ENCODE measurements around the gene CNOT6. TPM values are rescaled to one million over a fixed set of nuclear protein-coding genes. Genes with fewer than 3 reads are reported as not detected.

CNOT6 gene
- total RNA-seq, 2 donors from 2014 or later, result 12.0 to 15.8 TPM

- no peak for DNase-seq
- ATAC-seq, result no peak
- intact Hi-C loops (cut with DNase I), result no loop called here
Measured at GRCh38 chr5:180540050-180540694, 46.0 kb downstream of the CNOT6 start.

GRCh38 chr5:180541710-180542109 is 47.5 kb downstream of the CNOT6 start:
- no peak for ATAC-seq
- DNase-seq, result no peak
- intact Hi-C loops (cut with DNase I), result no loop called here

GRCh38 chr5:180545248-180545647 is 51.1 kb downstream of the CNOT6 start:
- no peak for ATAC-seq
- intact Hi-C loops (cut with DNase I), result no loop called here
- no peak for DNase-seq

- intact Hi-C loops (cut with DNase I), result no loop called here
- DNase-seq (no peak), ATAC-seq (no peak)
Measured at GRCh38 chr5:180548563-180548962, 54.4 kb downstream of the CNOT6 start.

GRCh38 chr5:180553530-180553929 is 59.4 kb downstream of the CNOT6 start:
- DNase-seq (no peak), ATAC-seq (no peak)
- intact Hi-C loops (cut with DNase I), result no loop called here

- ATAC-seq (no peak), DNase-seq (no peak)
- intact Hi-C loops (cut with DNase I), result no loop called here
Measured at GRCh38 chr5:180555168-180555921, 61.2 kb downstream of the CNOT6 start.

GRCh38 chr5:180557217-180557809 is 63.1 kb downstream of the CNOT6 start:
- DNase-seq (no peak), ATAC-seq (no peak)
- intact Hi-C loops (cut with DNase I), result no loop called here

- intact Hi-C loops (cut with DNase I), result no loop called here
- no peak for ATAC-seq
- no peak for DNase-seq
Measured at GRCh38 chr5:180558232-180558631, 64.1 kb downstream of the CNOT6 start.

- DNase-seq, result no peak
- no peak for ATAC-seq
- intact Hi-C loops (cut with DNase I), result no loop called here
Measured at GRCh38 chr5:180563994-180564393, 69.8 kb downstream of the CNOT6 start.

GRCh38 chr5:180568914-180569313 is 74.7 kb downstream of the CNOT6 start:
- intact Hi-C loops (cut with DNase I), result no loop called here
- no peak for ATAC-seq
- no peak for DNase-seq

GRCh38 chr5:180575571-180575970 is 81.4 kb downstream of the CNOT6 start:
- DNase-seq (no peak), ATAC-seq (no peak)
- intact Hi-C loops (cut with DNase I), result no loop called here

GRCh38 chr5:180580681-180581080 is 86.5 kb downstream of the CNOT6 start:
- DNase-seq (no peak), ATAC-seq (no peak)
- intact Hi-C loops (cut with DNase I), result no loop called here

- ATAC-seq (no peak), DNase-seq (no peak)
- intact Hi-C loops (cut with DNase I), result no loop called here
Measured at GRCh38 chr5:180583738-180584137, 89.6 kb downstream of the CNOT6 start.

- DNase-seq, result no peak
- no peak for ATAC-seq
- intact Hi-C loops (cut with DNase I), result no loop called here
Measured at GRCh38 chr5:180586204-180586603, 92.0 kb downstream of the CNOT6 start.

GRCh38 chr5:180586870-180587269 is 92.7 kb downstream of the CNOT6 start:
- no peak for ATAC-seq
- DNase-seq, result no peak
- intact Hi-C loops (cut with DNase I), result no loop called here

- no peak for ATAC-seq
- DNase-seq, result no peak
- intact Hi-C loops (cut with DNase I), result no loop called here
Measured at GRCh38 chr5:180589771-180590542, 95.8 kb downstream of the CNOT6 start.

GRCh38 chr5:180590543-180591310 is 96.5 kb downstream of the CNOT6 start:
- DNase-seq (no peak), ATAC-seq (peak; percentile 16 to 17)
- intact Hi-C loops (cut with DNase I), result no loop called here

- no peak for DNase-seq
- peak; percentile 10 to 18 for ATAC-seq
- intact Hi-C loops (cut with DNase I), result no loop called here
Measured at GRCh38 chr5:180591311-180591887, 97.2 kb downstream of the CNOT6 start, which contains the start of gene SCGB3A1. Gene SCGB3A1 (minus strand): TSS chr5:180591499. CDS start chr5:180591462, 37 bp downstream.

GRCh38 chr5:180592176-180592575 is 98.0 kb downstream of the CNOT6 start:
- no peak for DNase-seq
- intact Hi-C loops (cut with DNase I), result no loop called here

More at GRCh38 chr5:180592176-180592575, 98.0 kb downstream of the CNOT6 start:
- ATAC-seq, result no peak

Measured in left cardiac atrium (tissue), 4 donors.